GM21576 (cell line): Measurements from ENCODE around the gene RNF2.

Experiments
- ATAC-seq: cut with Tn5 transposase; IDR thresholded peaks from one replicate; pipeline ENCODE4 v1.9.1; 2021; ENCODE audit warnings: mild to moderate bottlenecking, moderate library complexity; ENCODE audit not compliant: unreplicated experiment

Gene RNF2

DNA sequence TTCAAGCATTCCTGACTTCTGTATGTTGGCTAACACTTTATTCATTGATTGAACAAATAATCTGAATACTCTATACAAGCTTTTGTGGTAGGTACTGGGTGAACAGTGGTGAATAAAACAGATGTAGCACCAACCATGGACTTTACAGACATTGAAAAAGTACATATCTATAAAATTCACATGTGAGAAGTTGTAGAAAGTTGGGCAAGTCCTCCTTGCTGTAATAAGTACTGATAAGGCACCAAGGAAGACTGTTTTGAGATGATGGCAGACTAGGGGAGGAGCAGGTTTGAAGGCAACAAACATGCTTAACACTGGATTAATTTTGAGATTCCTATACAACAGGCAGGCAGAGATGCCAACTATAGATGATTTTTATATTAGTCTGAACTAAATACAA, 42.4 kb downstream of the RNF2 start:
- no peak for ATAC-seq

DNA sequence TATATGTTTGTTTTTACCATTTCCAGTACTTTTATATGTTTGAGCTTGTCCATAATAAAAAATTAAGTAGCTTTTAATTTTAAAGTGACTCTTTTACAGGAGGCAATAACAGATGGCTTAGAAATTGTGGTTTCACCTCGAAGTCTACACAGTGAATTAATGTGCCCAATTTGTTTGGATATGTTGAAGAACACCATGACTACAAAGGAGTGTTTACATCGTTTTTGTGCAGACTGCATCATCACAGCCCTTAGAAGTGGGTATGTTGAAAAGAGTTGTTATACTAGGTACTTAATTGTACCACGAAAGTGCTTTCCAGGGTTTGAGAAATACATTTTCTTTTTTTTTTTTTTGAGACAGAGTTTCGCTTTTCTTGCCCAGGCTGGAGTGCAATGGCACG, 46.1 kb downstream of the RNF2 start:
- no peak for ATAC-seq

DNA sequence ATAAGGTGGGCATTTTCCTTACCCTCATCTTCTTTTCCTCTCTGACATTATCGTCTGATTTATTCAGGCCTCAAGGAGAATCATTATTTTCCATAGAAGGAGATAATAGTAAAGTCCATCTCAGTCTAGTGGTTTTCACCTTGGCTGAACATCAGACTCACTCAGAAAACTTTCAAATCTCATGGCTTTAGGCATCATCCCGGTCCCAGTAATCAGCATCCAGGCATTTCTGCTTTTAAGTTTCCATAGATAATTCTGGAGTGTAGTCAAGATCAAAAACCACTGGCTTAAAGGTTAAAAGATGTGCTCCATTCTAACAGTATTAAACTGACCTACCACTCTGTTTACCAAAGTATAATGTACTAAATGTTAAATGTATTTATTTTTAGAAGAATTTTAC, 49.4 kb downstream of the RNF2 start:
- ATAC-seq, result no peak

DNA sequence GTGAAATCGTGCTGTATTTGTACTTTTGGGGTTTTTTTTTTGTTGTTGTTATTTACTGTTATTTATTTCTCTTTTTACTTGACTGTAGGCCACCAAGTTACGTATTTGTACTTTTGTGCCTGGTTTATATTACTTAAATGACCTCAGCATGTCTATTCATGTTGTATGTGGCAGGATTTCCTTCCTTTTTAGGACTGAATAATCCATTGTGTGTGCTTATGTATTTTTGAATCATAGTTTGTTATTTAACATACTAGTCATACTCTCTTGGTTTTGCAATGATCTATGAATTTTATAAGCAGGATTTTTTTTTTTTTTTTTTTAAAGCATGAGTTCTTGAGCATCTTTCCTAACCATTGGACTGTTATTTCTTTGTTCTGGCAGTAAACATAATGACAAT, 51.2 kb downstream of the RNF2 start:
- no peak for ATAC-seq

- no peak for ATAC-seq
Observed at GRCh38 chr1:185104083-185104482, 58.7 kb downstream of the RNF2 start.

GRCh38 chr1:185105121-185105520, 59.8 kb downstream of the RNF2 start:
- ATAC-seq, result no peak

DNA sequence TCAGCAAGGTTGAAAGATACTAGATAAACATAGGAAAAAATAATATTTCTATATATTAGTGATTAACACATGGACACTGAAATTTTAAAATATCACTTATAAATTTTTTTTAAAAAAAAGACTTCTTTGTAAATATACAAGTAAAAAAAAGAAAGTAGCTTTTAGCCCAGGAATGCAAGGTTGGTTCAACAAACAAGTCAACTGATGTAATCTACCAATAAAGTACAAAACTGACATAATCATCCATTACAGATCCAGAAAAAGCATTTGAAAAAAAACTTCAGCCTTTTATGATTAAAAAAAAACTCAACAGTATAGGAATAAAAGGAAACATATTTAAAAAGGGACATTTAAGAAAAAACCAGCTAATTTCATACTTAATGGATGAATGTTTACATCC, 63.0 kb downstream of the RNF2 start:
- no peak for ATAC-seq

DNA sequence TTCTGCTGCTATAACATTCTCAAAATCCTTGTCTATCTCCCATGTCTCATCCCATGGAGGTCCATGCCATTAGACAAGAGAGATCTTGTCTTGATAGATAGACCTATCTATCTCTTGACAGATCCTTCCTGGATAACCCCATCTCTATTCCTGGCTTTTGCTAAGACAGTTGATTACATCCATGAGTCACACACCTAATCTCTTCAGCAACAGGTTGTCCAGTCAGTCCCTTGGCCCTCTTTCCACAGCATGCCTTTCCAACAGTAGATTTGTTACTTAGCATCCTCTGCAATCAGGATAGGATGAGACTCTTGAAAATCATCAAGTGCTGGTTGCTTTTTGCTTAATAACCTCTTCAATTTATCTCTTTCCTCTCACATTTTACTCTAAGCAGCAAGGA, 64.8 kb downstream of the RNF2 start:
- ATAC-seq, result no peak

DNA sequence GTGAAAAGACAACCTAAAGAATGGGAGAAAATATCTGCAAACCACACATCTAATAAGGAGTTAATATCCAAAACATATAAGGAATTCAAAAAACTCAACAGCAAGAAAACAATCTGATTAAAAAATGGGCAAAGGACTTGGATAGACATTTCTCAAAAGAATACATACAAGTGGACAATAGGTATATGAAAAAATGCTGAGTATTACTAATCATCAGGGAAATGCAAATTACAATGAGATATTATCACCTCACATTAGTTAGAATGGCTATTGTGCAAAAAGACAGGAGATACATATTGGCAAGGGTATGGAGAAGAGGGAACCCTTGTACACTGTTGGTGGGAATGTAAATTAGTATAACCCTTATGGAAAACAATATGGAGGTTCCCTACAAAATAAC, 66.5 kb downstream of the RNF2 start:
- no peak for ATAC-seq

GRCh38 chr1:185112356-185112755, 67.0 kb downstream of the RNF2 start:
- ATAC-seq, result no peak

GRCh38 chr1:185129708-185130107, 84.3 kb downstream of the RNF2 start:
- ATAC-seq, result no peak

DNA sequence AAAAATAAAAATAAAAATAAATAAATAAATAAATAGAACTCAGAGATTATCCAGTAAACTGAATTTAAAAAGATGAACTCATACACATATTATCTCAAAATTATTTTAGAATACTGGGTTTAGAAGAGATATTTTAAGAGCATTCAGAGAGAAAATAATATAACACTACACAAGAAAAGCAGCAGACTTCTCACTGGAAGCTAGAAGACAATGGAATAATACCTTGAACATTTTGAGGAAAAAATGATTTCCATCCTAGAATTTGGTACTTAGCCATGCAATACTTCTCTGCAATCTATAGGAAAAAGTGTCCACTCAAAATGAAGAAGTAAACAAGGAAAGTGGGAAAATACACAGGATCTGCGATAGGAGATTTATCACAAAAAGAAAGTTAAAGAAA, 87.2 kb downstream of the RNF2 start:
- ATAC-seq, result no peak

DNA sequence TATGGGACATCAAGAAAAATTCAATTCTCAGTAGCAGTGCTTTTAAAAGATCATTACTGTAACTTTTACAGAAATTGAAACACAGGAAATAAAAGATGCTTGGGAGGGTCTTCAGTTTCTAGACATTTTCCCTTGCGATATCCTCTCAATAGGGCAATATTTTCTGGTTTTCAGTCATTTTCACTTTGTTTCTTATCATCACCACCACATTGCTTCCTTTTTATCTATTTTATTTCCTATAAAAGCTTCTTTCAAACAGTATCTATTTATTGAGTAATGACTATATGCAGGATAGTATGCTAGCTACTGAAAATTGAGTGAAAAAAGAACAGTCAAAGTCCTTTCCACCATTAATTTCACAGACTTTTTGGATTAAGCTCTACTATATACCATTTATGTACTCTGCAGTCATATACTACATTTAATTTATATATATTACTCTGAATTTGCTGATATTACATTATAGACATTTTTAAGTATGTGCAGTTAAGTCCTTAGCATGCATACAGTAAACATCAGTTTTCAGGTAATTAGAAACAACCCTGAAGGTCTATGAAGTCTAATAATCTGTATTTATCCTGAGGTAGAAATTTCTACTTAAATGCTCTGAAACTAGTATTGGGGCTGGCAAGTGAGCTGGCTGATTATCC, 92.7 kb downstream of the RNF2 start:
- ATAC-seq, result no peak

GRCh38 chr1:185139246-185139645, 93.9 kb downstream of the RNF2 start:
- no peak for ATAC-seq

DNA sequence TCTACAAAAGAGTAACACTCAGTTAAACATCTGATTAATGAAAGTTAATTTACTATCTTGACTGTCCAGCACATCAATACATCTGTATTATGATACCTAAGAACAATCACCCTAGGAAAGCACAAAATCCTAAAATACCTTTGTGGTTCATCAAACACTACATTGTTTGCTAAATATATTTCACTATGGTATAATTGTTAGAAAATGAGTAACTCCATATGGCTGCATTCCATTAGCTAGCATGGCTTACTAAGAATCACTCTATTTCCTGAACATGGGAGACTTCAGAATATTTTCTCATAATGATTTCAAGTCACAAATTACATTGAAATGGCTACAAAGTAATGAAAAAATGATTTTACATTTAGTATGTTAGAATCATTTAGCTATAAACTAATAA, 98.9 kb downstream of the RNF2 start:
- ATAC-seq, result no peak

DNA sequence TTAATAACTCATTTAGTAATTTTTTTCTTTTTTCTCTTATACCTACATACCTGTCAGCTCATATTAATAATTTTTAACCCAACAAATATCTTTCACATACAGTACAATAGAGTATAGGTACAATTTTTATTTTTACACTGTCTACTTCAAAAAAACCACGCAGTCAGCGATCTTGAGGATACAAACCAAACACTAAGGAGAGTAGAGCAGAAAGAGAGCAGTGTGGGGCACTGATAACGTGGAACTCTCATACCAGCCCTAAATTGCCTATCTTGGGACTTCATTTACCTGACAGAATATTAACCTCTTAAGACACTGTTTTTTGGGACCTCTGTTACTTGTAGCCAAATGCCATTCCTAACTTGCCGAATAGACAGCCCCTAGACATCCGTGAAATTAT, 105.9 kb downstream of the RNF2 start:
- ATAC-seq, result no peak
